ENCODE data around the gene EDDM13.
"Not testable (repeated sequence)": the region's sequence is repeated elsewhere in the genome, so short reads cannot be mapped to it uniquely, and the experiment has no call there.

Gene EDDM13

GRCh38 chr19:56294549-56294948 lies 22.0 kb downstream of the EDDM13 start:
- intact Hi-C loops (cut with DNase I) = no loop called here
- no peak for DNase-seq

- DNase-seq = no peak
- intact Hi-C loops (cut with DNase I) = no loop called here
Observed at GRCh38 chr19:56295531-56296455, 23.2 kb downstream of the EDDM13 start.

- intact Hi-C loops (cut with DNase I) = no loop called here
Observed at GRCh38 chr19:56297010-56297409, 24.5 kb downstream of the EDDM13 start.

GRCh38 chr19:56299688-56300087 lies 27.1 kb downstream of the EDDM13 start:
- intact Hi-C loops (cut with DNase I) = no loop called here
- no peak for DNase-seq

More at GRCh38 chr19:56297010-56297409, 24.5 kb downstream of the EDDM13 start:
- DNase-seq = no peak

GRCh38 chr19:56301155-56301554 lies 28.6 kb downstream of the EDDM13 start:
- intact Hi-C loops (cut with DNase I) = no loop called here
- no peak for DNase-seq

- DNase-seq = no peak
- intact Hi-C loops (cut with DNase I) = no loop called here
Observed at GRCh38 chr19:56301886-56302620, 29.5 kb downstream of the EDDM13 start.

- intact Hi-C loops (cut with DNase I) = no loop called here
- no peak for DNase-seq
Observed at GRCh38 chr19:56304243-56304642, 31.7 kb downstream of the EDDM13 start.

- intact Hi-C loops (cut with DNase I) = no loop called here
- no peak for DNase-seq
Observed at GRCh38 chr19:56306016-56306415, 33.5 kb downstream of the EDDM13 start.

- intact Hi-C loops (cut with DNase I) = not testable (repeated sequence)
- peak in 1 of 10 donors; percentile 57 for DNase-seq
Observed at GRCh38 chr19:56307062-56307461, 34.5 kb downstream of the EDDM13 start.

GRCh38 chr19:56308792-56309191 lies 36.2 kb downstream of the EDDM13 start:
- intact Hi-C loops (cut with DNase I) = no loop called here
- no peak for DNase-seq

GRCh38 chr19:56309511-56310185 lies 37.1 kb downstream of the EDDM13 start:
- intact Hi-C loops (cut with DNase I) = loop anchor here (10.0 kb wide), 2 partner anchors 55 to 85 kb away; partner anchors contain the start of gene ZNF582
- peak in 4 of 10 donors; percentile 21 to 88 (median 26) for DNase-seq

GRCh38 chr19:56310462-56310861 lies 37.9 kb downstream of the EDDM13 start:
- no peak for DNase-seq
- intact Hi-C loops (cut with DNase I) = loop anchor here (10.0 kb wide), 2 partner anchors 56 to 84 kb away; partner anchors contain the start of gene ZNF582

- intact Hi-C loops (cut with DNase I) = loop anchor here (10.0 kb wide), 2 partner anchors 58 to 82 kb away; partner anchors contain the start of gene ZNF582
- DNase-seq = no peak
Observed at GRCh38 chr19:56312342-56312741, 39.8 kb downstream of the EDDM13 start.

- intact Hi-C loops (cut with DNase I) = loop anchor here (10.0 kb wide), 2 partner anchors 58 to 82 kb away; partner anchors contain the start of gene ZNF582
- no peak for DNase-seq
Observed at GRCh38 chr19:56312787-56313657, 40.5 kb downstream of the EDDM13 start.

GRCh38 chr19:56314018-56314380 lies 41.5 kb downstream of the EDDM13 start:
- peak in 1 of 10 donors; percentile 9 for DNase-seq
- intact Hi-C loops (cut with DNase I) = loop anchor here (10.0 kb wide), 2 partner anchors 59 to 81 kb away; partner anchors contain the start of gene ZNF582

GRCh38 chr19:56314381-56315076 lies 42.0 kb downstream of the EDDM13 start, which contains the start of gene ZSCAN5A:
ZSCAN5A (minus strand) TSS chr19:56314839; CDS start chr19:56225046, 89,793 bp downstream.
- DNase-seq = peak; percentile 96 to 99 (median 98)
- intact Hi-C loops (cut with DNase I) = loop anchor here (10.0 kb wide), 2 partner anchors 60 to 80 kb away; partner anchors contain the start of gene ZNF582

- intact Hi-C loops (cut with DNase I) = loop anchor here (10.0 kb wide), 2 partner anchors 60 to 80 kb away; partner anchors contain the start of gene ZNF582
- peak; percentile 90 to 99 (median 94) for DNase-seq
Observed at GRCh38 chr19:56315077-56315828, 42.7 kb downstream of the EDDM13 start.

GRCh38 chr19:56316728-56317127 lies 44.2 kb downstream of the EDDM13 start:
- DNase-seq = peak in 1 of 10 donors; percentile 35
- intact Hi-C loops (cut with DNase I) = loop anchor here (10.0 kb wide), 2 partner anchors 62 to 78 kb away; partner anchors contain the start of gene ZNF582

Data from posterior cingulate gyrus (tissue), 11 donors.